Loucy (cell line): Measurements from ENCODE around the gene AWAT2.

ENCODE experiments used
- EZH2phosphoT487 ChIP-seq: fragments of 200-600 bp; IDR thresholded peaks from 2 replicates; pipeline ENCODE4 v1.6.1; 2018; ENCODE audit warnings: antibody characterized with exemption, mild to moderate bottlenecking, moderate library complexity, borderline replicate concordance
- TF ChIP-seq, protein P1 (sequence below): fragments of 200-600 bp; sonication (generic); conservative IDR thresholded peaks from 2 replicates; pipeline ENCODE4 v1.5.1; 2014; ENCODE audit warnings: mild to moderate bottlenecking, antibody characterized with exemption, low read length

DNA sequence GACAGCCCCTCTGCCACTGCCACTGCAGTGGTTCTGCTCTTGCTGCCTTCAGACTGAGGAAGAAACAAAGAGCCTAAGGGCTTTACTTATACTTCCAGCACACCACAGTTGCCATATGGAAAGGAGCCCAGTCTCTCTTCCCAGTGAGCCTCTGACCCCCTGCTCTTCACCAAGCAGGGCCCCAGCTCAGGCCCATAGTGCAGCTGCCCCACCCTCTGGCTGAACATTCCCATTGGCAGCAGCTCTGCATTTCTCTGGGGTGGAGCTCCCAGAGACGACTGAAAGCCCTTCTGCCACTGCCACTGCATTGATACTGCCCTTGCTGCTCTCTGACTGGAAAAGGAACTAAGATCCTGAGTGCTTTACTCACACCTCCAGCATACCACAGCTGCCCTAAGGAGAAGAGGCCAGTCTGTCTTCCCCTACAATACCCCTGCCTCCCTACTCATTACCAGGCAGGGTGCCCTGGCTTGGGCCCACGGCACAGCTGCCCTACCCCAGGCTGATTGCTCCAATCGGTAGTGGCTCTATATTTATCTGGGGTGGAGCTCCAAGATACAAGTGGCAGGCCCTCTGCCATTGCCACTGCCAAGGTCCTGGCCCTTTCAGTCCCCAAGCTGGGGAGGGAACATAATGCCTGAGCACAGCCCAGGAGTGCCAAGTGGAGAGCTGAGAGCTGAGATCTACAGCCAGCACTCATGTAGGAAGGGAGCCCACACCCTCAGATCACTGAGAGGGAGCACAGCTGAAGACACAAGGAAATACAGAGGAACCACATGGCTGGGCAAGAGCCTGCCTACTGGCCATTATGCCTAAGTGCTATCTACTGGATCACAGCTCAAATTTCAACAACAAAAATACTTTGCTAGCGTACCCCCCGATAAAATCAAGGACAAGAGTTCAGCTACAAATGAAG, 36.0 kb downstream of the AWAT2 start:
- TF ChIP-seq, protein P1, sequence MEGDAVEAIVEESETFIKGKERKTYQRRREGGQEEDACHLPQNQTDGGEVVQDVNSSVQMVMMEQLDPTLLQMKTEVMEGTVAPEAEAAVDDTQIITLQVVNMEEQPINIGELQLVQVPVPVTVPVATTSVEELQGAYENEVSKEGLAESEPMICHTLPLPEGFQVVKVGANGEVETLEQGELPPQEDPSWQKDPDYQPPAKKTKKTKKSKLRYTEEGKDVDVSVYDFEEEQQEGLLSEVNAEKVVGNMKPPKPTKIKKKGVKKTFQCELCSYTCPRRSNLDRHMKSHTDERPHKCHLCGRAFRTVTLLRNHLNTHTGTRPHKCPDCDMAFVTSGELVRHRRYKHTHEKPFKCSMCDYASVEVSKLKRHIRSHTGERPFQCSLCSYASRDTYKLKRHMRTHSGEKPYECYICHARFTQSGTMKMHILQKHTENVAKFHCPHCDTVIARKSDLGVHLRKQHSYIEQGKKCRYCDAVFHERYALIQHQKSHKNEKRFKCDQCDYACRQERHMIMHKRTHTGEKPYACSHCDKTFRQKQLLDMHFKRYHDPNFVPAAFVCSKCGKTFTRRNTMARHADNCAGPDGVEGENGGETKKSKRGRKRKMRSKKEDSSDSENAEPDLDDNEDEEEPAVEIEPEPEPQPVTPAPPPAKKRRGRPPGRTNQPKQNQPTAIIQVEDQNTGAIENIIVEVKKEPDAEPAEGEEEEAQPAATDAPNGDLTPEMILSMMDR: no peak
- no peak for TF ChIP-seq EZH2phosphoT487
